ENCODE results near the gene TPRG1.

DNA sequence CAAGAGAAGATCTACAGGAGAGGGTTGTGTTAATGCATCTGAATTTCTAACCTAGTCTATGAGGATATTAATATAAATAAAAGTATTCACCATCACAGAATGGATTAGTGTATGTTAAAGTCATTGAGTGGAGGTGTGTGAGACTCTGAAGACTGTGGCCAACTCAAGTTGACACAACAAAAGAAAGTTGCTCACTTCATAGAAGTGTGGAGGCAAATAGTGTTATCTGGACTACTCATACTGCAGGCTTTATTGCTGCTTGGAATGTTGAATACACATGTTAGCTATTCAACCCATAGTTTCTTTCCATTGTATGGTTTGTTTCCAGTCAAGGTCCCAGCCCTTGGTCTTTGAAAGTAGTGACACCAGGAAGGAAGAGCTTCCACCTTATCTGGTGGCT is 38.0 kb upstream of the TPRG1 start:
- TF ChIP-seq, protein P1, sequence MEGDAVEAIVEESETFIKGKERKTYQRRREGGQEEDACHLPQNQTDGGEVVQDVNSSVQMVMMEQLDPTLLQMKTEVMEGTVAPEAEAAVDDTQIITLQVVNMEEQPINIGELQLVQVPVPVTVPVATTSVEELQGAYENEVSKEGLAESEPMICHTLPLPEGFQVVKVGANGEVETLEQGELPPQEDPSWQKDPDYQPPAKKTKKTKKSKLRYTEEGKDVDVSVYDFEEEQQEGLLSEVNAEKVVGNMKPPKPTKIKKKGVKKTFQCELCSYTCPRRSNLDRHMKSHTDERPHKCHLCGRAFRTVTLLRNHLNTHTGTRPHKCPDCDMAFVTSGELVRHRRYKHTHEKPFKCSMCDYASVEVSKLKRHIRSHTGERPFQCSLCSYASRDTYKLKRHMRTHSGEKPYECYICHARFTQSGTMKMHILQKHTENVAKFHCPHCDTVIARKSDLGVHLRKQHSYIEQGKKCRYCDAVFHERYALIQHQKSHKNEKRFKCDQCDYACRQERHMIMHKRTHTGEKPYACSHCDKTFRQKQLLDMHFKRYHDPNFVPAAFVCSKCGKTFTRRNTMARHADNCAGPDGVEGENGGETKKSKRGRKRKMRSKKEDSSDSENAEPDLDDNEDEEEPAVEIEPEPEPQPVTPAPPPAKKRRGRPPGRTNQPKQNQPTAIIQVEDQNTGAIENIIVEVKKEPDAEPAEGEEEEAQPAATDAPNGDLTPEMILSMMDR (IDR thresholded peaks at IDR 0.05), result no peak
- TF ChIP-seq POLR2A (IDR thresholded peaks at IDR 0.05; ENCODE audit: low read depth), result no peak
- no peak for TF ChIP-seq EP300 (IDR thresholded peaks at IDR 0.05)
- no peak for TF ChIP-seq POLR2AphosphoS5 (IDR thresholded peaks at IDR 0.05)
